A673 (cell line): ENCODE results near the gene MAP2K5. TPM values are rescaled to one million over a fixed set of nuclear protein-coding genes. Genes with fewer than 3 reads are reported as not detected.

ENCODE experiments used
- BruUV-seq: library from RNA; stranded (reverse); fragments of 400-500 nt; replicated peaks from 2 replicates; lab custom pipeline; 2021; lab: Mats Ljungman, UMichigan
- CTCF ChIA-PET: fragments of 300-600 bp; sonication (Branson Sonifier 250); formaldehyde crosslinking; loops from one replicate; lab custom pipeline; 2022; ENCODE audit warnings: antibody characterized with exemption; lab: Charles Lee
- POLR2A ChIA-PET: fragments of 300-600 bp; sonication (Branson Sonifier 250); formaldehyde crosslinking; loops from one replicate; lab custom pipeline; 2022; ENCODE audit warnings: antibody characterized with exemption; ENCODE audit not compliant: low non-redundant PET; lab: Charles Lee
- DNase-seq: peaks from one replicate; pipeline ENCODE4 v3.0.0-alpha.2; 2015; ENCODE audit warnings: low spot score
- H3K27ac ChIP-seq: fragments of 200-600 bp; sonication (generic); 2 replicates; pipeline ENCODE4 v1.5.1; 2016; ENCODE audit warnings: mixed run types, low read depth, mild to moderate bottlenecking, mixed read lengths, antibody characterized with exemption, low read length; ENCODE audit not compliant: poor library complexity, severe bottlenecking
- H3K27me3 ChIP-seq: fragments of 200-600 bp; sonication (generic); replicated peaks from 2 replicates; pipeline ENCODE4 v1.6.1; 2017; ENCODE audit warnings: mixed run types, low read depth, mild to moderate bottlenecking, mixed read lengths, antibody characterized with exemption, low read length; ENCODE audit not compliant: insufficient read depth, poor library complexity
- H3K36me3 ChIP-seq: fragments of 200-600 bp; sonication (generic); 2 replicates; pipeline ENCODE4 v1.6.1; 2016; ENCODE audit warnings: mixed run types, mild to moderate bottlenecking, mixed read lengths, antibody characterized with exemption, low read length; ENCODE audit not compliant: insufficient read depth, poor library complexity, severe bottlenecking
- H3K4me1 ChIP-seq: fragments of 200-600 bp; sonication (generic); 2 replicates; pipeline ENCODE4 v1.6.1; 2017; ENCODE audit warnings: mixed run types, mild to moderate bottlenecking, mixed read lengths, antibody characterized with exemption, low read length; ENCODE audit not compliant: insufficient read depth, poor library complexity, severe bottlenecking
- H3K4me3 ChIP-seq: fragments of 200-600 bp; sonication (generic); 2 replicates; pipeline ENCODE4 v1.5.1; 2016; ENCODE audit warnings: low read depth, mixed run types, mild to moderate bottlenecking, mixed read lengths, low read length; ENCODE audit not compliant: poor library complexity, severe bottlenecking
- H3K9me3 ChIP-seq: fragments of 200-600 bp; sonication (generic); 2 replicates; pipeline ENCODE4 v1.6.1; 2016; ENCODE audit warnings: mixed run types, low read depth, mild to moderate bottlenecking, mixed read lengths, antibody characterized with exemption, low read length; ENCODE audit not compliant: poor library complexity, severe bottlenecking
- CTCF ChIP-seq: fragments of 300-800, 200-600 bp; sonication (generic); conservative IDR thresholded peaks from 2 replicates; pipeline ENCODE4 v1.5.1; 2017; ENCODE audit warnings: low read depth, mild to moderate bottlenecking, antibody characterized with exemption, low read length, moderate library complexity, mixed read lengths
- EZH2 ChIP-seq: fragments of 200-600 bp; sonication (generic); IDR thresholded peaks from 2 replicates; pipeline ENCODE4 v1.6.1; 2017; ENCODE audit warnings: borderline replicate concordance, low read depth, mild to moderate bottlenecking, mixed read lengths, antibody characterized with exemption, low read length; ENCODE audit not compliant: poor library complexity, severe bottlenecking
- intact Hi-C: fragments of 100-400 bp; cut with micrococcal nuclease; formaldehyde crosslinking; loops from one replicate; pipeline ENCODE4 v1.10.0; 2022; ENCODE audit not compliant: unreplicated experiment
- total RNA-seq: library from RNA; stranded (reverse); gene quantifications from 2 replicates; pipeline ENCODE4 v1.2.3, GENCODE V29; 2021

MAP2K5 gene
- total RNA-seq, 1 experiment from 2014 or later, result 62.8 TPM

DNA sequence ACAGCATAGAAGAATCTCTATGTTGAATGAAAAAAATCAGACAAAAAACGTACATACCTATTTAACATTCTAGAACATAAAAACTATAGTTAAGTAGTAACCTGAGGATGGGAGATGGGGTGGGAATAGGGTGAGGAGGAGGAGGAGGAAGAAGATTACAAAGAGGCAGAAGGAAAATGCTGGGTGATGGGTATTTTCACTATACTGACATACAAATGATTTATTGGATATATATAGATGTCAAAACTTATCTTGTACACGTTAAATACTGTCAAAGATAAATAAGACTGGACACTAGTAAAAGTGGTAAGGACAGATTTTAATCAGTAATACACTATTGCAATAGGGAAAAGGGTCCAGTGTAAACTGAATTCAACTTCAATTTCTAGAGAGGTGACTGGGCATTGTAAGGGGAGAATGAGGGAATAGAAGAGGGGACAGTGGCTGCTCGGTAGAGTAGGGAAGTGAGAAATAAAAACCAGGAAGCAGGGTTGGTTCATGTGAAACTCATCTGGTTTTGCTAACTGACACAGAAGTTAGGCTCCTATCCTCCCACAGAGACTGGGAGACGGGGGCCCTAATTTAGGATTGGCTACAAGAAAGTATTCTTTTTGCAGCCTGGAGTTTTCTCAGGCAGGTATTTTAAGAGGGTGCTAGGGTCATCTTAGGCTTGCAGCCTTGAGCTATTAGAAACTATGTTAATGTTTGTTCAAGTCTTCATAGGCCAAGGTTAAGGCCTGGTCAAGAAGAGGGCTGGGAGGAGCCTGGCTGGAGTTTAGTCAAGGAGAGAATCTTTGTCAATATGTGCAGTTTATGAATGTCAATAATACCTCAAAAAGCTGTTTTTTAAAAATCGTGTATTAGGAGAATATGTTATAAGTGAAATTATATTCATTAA lies 36.6 kb upstream of the MAP2K5 start:
- H3K36me3 ChIP-seq, result no peaks in the 10 kb centered on the region
- no peaks in the 10 kb centered on the region for H3K27me3 ChIP-seq
- TF ChIP-seq CTCF (no peak), EZH2 (no peak)
- peaks cover 13% of the 10 kb centered on the region for H3K4me1 ChIP-seq
- CTCF ChIA-PET, result no interaction called here
- DNase-seq, result no peak
- POLR2A ChIA-PET, result no interaction called here
- no peaks in the 10 kb centered on the region for H3K9me3 ChIP-seq
- no peak overlapping the region for H3K4me3 ChIP-seq
- intact Hi-C loops, result no loop called here
- no TSS peak for BruUV-seq
- H3K27ac ChIP-seq, result no peak overlapping the region

DNA sequence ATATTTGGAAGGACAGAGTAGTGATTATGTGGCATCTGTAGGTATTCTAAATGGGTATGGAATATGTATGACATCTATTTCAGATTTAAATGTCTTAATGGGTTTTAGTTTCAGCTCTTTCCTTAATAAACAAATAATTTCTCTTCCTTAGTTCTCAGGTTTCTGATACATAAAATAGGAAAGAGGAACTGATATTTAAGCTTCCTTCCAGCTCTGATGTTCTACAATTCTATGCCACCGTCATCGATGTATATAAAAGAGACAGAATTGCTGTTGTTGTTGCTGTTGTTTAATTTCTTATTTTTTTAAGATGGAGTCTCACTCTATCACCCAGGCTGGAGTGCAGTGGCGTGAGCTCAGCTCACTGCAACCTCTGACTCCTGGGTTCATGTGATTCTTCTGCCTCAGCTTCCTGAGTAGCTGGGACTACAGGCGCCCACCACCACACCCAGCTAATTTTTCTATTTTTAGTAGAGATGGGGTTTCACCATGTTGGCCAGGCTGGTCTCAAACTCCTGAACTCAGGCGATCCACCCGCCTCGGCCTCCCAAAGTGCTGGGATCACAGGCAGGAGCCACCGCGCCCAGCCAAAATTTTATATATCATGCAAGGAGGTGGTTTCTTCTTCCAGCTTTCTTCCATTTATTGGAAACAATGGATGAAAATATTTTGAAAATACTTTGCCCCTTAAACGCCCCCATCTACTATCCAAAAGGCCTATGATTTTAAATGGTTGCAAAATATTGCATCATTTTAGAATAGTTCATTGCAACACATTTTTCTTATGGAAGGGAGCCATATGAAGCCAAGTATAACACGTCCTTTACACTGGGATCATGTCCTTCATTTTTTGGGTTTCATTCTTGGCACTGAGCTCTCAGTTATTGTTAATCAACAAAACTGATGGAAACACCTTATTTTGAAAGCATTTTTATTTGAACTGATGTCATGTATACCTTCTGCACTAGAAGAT lies 35.4 kb upstream of the MAP2K5 start:
- no peaks in the 10 kb centered on the region for H3K9me3 ChIP-seq
- no peaks in the 10 kb centered on the region for H3K27me3 ChIP-seq
- CTCF ChIA-PET, result no interaction called here
- H3K27ac ChIP-seq, result no peak overlapping the region
- H3K4me3 ChIP-seq, result no peak overlapping the region
- DNase-seq, result no peak
- no TSS peak for BruUV-seq
- intact Hi-C loops, result no loop called here
- no peaks in the 10 kb centered on the region for H3K36me3 ChIP-seq
- POLR2A ChIA-PET, result interaction anchor here (0.8 kb wide), 1 partner anchor 17 kb away, joined by 3 read pairs; no protein-coding TSS in a partner anchor
- no peak for TF ChIP-seq EZH2
- no peak for TF ChIP-seq CTCF
- H3K4me1 ChIP-seq, result peaks cover 4% of the 10 kb centered on the region

GRCh38 chr15:67508407-67508806 lies 34.1 kb upstream of the MAP2K5 start:
- POLR2A ChIA-PET, result no interaction called here
- no peak for DNase-seq
- no peak for TF ChIP-seq EZH2
- no peak for TF ChIP-seq CTCF
- no peaks in the 10 kb centered on the region for H3K36me3 ChIP-seq
- CTCF ChIA-PET, result no interaction called here
- H3K27ac ChIP-seq, result no peak overlapping the region
- no TSS peak for BruUV-seq
- no peaks in the 10 kb centered on the region for H3K27me3 ChIP-seq
- H3K4me1 ChIP-seq, result no peaks in the 10 kb centered on the region
- H3K4me3 ChIP-seq, result no peak overlapping the region
- intact Hi-C loops, result no loop called here
- H3K9me3 ChIP-seq, result no peaks in the 10 kb centered on the region
